ENCODE results near the gene MAN1A2. TPM values are rescaled to one million over a fixed set of nuclear protein-coding genes. Genes with fewer than 3 reads are reported as not detected.
A peak's percentile ranks its signal among the peaks of the same experiment; 100 is the strongest.

The MAN1A2 gene
- total and polyA plus RNA-seq, 9 of the 15 experiments (the other 6 are each of a cell fraction or from before 2014, with no cell fraction given): 4.2 to 38.4 (median 18.7) TPM

- TF ChIP-seq REST (IDR thresholded peaks at IDR 0.05; ENCODE audit: borderline replicate concordance): no peak
- TF ChIP-seq REST (CRISPR knock-in tag; IDR thresholded peaks at IDR 0.05; ENCODE audit: low read depth): no peak
- TF ChIP-seq NR3C1 (CRISPR knock-in tag; IDR thresholded peaks at IDR 0.05): no peak
- TF ChIP-seq SUPT5H (IDR thresholded peaks at IDR 0.05): no peak
- TF ChIP-seq ARID3A (IDR thresholded peaks at IDR 0.05; ENCODE audit: borderline replicate concordance, low read depth, low read length): peak; percentile 8; the same call in 1 of the 2 replicates
- no peak for TF ChIP-seq ZNF778 (CRISPR knock-in tag; IDR thresholded peaks at IDR 0.05)
- TF ChIP-seq NUFIP1 (IDR thresholded peaks at IDR 0.05; ENCODE audit: partially characterized antibody): no peak
- no peak for TF ChIP-seq KLF6 (CRISPR knock-in tag; IDR thresholded peaks at IDR 0.05; ENCODE audit: borderline replicate concordance)
- peak; percentile 61 for TF ChIP-seq PKNOX1 (IDR thresholded peaks at IDR 0.05)
- TF ChIP-seq, protein P1, sequence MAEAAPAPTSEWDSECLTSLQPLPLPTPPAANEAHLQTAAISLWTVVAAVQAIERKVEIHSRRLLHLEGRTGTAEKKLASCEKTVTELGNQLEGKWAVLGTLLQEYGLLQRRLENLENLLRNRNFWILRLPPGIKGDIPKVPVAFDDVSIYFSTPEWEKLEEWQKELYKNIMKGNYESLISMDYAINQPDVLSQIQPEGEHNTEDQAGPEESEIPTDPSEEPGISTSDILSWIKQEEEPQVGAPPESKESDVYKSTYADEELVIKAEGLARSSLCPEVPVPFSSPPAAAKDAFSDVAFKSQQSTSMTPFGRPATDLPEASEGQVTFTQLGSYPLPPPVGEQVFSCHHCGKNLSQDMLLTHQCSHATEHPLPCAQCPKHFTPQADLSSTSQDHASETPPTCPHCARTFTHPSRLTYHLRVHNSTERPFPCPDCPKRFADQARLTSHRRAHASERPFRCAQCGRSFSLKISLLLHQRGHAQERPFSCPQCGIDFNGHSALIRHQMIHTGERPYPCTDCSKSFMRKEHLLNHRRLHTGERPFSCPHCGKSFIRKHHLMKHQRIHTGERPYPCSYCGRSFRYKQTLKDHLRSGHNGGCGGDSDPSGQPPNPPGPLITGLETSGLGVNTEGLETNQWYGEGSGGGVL (CRISPR knock-in tag; IDR thresholded peaks at IDR 0.05): no peak
- TF ChIP-seq TFAM (CRISPR knock-in tag; conservative IDR thresholded peaks at IDR 0.05): no peak
- TF ChIP-seq ZNF175 (CRISPR knock-in tag; IDR thresholded peaks at IDR 0.05; ENCODE audit: low read depth): no peak
- no peak for TF ChIP-seq SAFB2 (IDR thresholded peaks at IDR 0.05; ENCODE audit: borderline replicate concordance, low read depth, low read length, severe bottlenecking)
- peak; percentile 64 for TF ChIP-seq MEIS2 (IDR thresholded peaks at IDR 0.05; ENCODE audit: partially characterized antibody)
These were observed 1.2 kb downstream of the MAN1A2 start (continued) for GRCh38 chr1:117368116-117369108.

All from K562 (cell line).